ENCODE results near the gene LMCD1. TPM values are rescaled to one million over a fixed set of nuclear protein-coding genes. Genes with fewer than 3 reads are reported as not detected.

The LMCD1 gene
- total and polyA plus RNA-seq, 2 experiments from 2014 or later: 22.9 to 27.7 TPM

GRCh38 chr3:8484409-8485140, 17.0 kb upstream of the LMCD1 start:
- no peak for DNase-seq (ENCODE audit: low read depth in 1 of 2, low spot score in 1 of 2)
- no peak overlapping the region for H3K27ac ChIP-seq

GRCh38 chr3:8485141-8485870, 16.3 kb upstream of the LMCD1 start:
- H3K4me3 ChIP-seq: no peak overlapping the region
- no peaks in the 10 kb centered on the region for H3K27me3 ChIP-seq
- H3K9me3 ChIP-seq (ENCODE audit: low read depth): no peaks in the 10 kb centered on the region
- no peaks in the 10 kb centered on the region for H3K36me3 ChIP-seq
- H3K4me1 ChIP-seq (ENCODE audit: low read depth): no peaks in the 10 kb centered on the region
- no peak overlapping the region for H3K27ac ChIP-seq
- no peak for DNase-seq (ENCODE audit: low read depth in 1 of 2, low spot score in 1 of 2)
- TF ChIP-seq CTCF (IDR thresholded peaks at IDR 0.05; ENCODE audit: low read depth, low read length): no peak

More at GRCh38 chr3:8484409-8485140, 17.0 kb upstream of the LMCD1 start:
- Histone ChIP-seq H3K9me3 (ENCODE audit: low read depth) (no peaks in the 10 kb centered on the region), H3K4me3 (no peak overlapping the region), H3K4me1 (ENCODE audit: low read depth) (no peaks in the 10 kb centered on the region), H3K27me3 (no peaks in the 10 kb centered on the region), H3K36me3 (no peaks in the 10 kb centered on the region)
- TF ChIP-seq CTCF (IDR thresholded peaks at IDR 0.05; ENCODE audit: low read depth, low read length): no peak

GRCh38 chr3:8485943-8486342, 15.7 kb upstream of the LMCD1 start:
- DNase-seq (ENCODE audit: low read depth in 1 of 2, low spot score in 1 of 2): no peak
- TF ChIP-seq CTCF (IDR thresholded peaks at IDR 0.05; ENCODE audit: low read depth, low read length): no peak
- no peak overlapping the region for H3K4me3 ChIP-seq
- no peak overlapping the region for H3K27ac ChIP-seq
- no peaks in the 10 kb centered on the region for H3K4me1 ChIP-seq (ENCODE audit: low read depth)
- H3K36me3 ChIP-seq: no peaks in the 10 kb centered on the region
- no peaks in the 10 kb centered on the region for H3K9me3 ChIP-seq (ENCODE audit: low read depth)
- no peaks in the 10 kb centered on the region for H3K27me3 ChIP-seq

- no peak overlapping the region for H3K27ac ChIP-seq
- no peak for DNase-seq (ENCODE audit: low read depth in 1 of 2, low spot score in 1 of 2)
- no peak overlapping the region for H3K4me3 ChIP-seq
- H3K27me3 ChIP-seq: no peaks in the 10 kb centered on the region
- H3K36me3 ChIP-seq: no peaks in the 10 kb centered on the region
- no peaks in the 10 kb centered on the region for H3K9me3 ChIP-seq (ENCODE audit: low read depth)
- H3K4me1 ChIP-seq (ENCODE audit: low read depth): no peaks in the 10 kb centered on the region
- no peak for TF ChIP-seq CTCF (IDR thresholded peaks at IDR 0.05; ENCODE audit: low read depth, low read length)
Measured at GRCh38 chr3:8486434-8486833, 15.2 kb upstream of the LMCD1 start.

- Histone ChIP-seq H3K9me3 (ENCODE audit: low read depth) (no peaks in the 10 kb centered on the region), H3K27me3 (no peaks in the 10 kb centered on the region), H3K36me3 (no peaks in the 10 kb centered on the region), H3K4me1 (ENCODE audit: low read depth) (no peaks in the 10 kb centered on the region), H3K4me3 (no peak overlapping the region), H3K27ac (no peak overlapping the region)
- no peak for TF ChIP-seq CTCF (IDR thresholded peaks at IDR 0.05; ENCODE audit: low read depth, low read length)
- DNase-seq (ENCODE audit: low read depth in 1 of 2, low spot score in 1 of 2): peak in 1 of 2 donors; percentile 42
Measured at GRCh38 chr3:8486936-8487335, 14.7 kb upstream of the LMCD1 start.

All from cardiac muscle cell (in vitro differentiated cells and primary cell).